ENCODE measurements around the gene CFL2. TPM values are rescaled to one million over a fixed set of nuclear protein-coding genes. Genes with fewer than 3 reads are reported as not detected.
"Not testable (repeated sequence)": the region's sequence is repeated elsewhere in the genome, so short reads cannot be mapped to it uniquely, and the experiment has no call there.

Gene CFL2
- total and polyA plus RNA-seq, 8 donors = 22.0 to 214 (median 43.0) TPM

- H3K36me3 ChIP-seq = no peaks in the 10 kb centered on the region
- DNase-seq = no peak
- 49 to 75% (median 62%) methylated on average over 1 of the region's 1 CpG for WGBS, 5 donors
Observed at GRCh38 chr14:34741840-34742239, 27.4 kb upstream of the CFL2 start.

GRCh38 chr14:34740139-34740538 lies 25.7 kb upstream of the CFL2 start:
- H3K27me3 ChIP-seq; H3K9me3 ChIP-seq; H3K36me3 ChIP-seq; H3K4me3 ChIP-seq; DNase-seq; H3K4me1 ChIP-seq; intact Hi-C loops (cut with DNase I; ENCODE audit: low total_unique reads); H3K27ac ChIP-seq: not testable (repeated sequence)
- WGBS, 5 donors = 68 to 81% (median 77%) methylated on average over 6 of the region's 6 CpGs

More at GRCh38 chr14:34741840-34742239, 27.4 kb upstream of the CFL2 start:
- Histone ChIP-seq H3K27me3 (no peaks in the 10 kb centered on the region), H3K27ac (no peak overlapping the region), H3K9me3 (peaks cover 0 to 3% (median 0%) of the 10 kb centered on the region in 4 donors), H3K4me3 (no peak overlapping the region), H3K4me1 (no peaks in the 10 kb centered on the region)
- TF ChIP-seq POLR2AphosphoS5 (IDR thresholded peaks at IDR 0.05) (no peak), EP300 (IDR thresholded peaks at IDR 0.05) (no peak), CTCF (IDR thresholded peaks at IDR 0.05) (no peak), POLR2A (IDR thresholded peaks at IDR 0.05) (no peak)
- intact Hi-C loops (cut with DNase I; ENCODE audit: low total_unique reads) = no loop called here

GRCh38 chr14:34737079-34737478 lies 22.7 kb upstream of the CFL2 start:
- H3K4me1 ChIP-seq; H3K27me3 ChIP-seq; H3K4me3 ChIP-seq; DNase-seq; H3K9me3 ChIP-seq; intact Hi-C loops (cut with DNase I; ENCODE audit: low total_unique reads); H3K27ac ChIP-seq; H3K36me3 ChIP-seq: not testable (repeated sequence)
- WGBS, 5 donors = 64 to 95% (median 91%) methylated on average over 3 to 4 of the region's 4 CpGs

GRCh38 chr14:34733245-34733644 lies 18.9 kb upstream of the CFL2 start:
- H3K27me3 ChIP-seq = no peaks in the 10 kb centered on the region
- no peaks in the 10 kb centered on the region for H3K36me3 ChIP-seq
- no peaks in the 10 kb centered on the region for H3K9me3 ChIP-seq
- no peaks in the 10 kb centered on the region for H3K4me1 ChIP-seq
- no peak overlapping the region for H3K27ac ChIP-seq
- intact Hi-C loops (cut with DNase I; ENCODE audit: low total_unique reads) = no loop called here
- 41 to 61% (median 48%) methylated on average over 3 of the region's 3 CpGs for WGBS, 5 donors
- TF ChIP-seq POLR2AphosphoS5 (IDR thresholded peaks at IDR 0.05) = no peak
- no peak for TF ChIP-seq CTCF (IDR thresholded peaks at IDR 0.05)
- no peak for TF ChIP-seq EP300 (IDR thresholded peaks at IDR 0.05)
- TF ChIP-seq POLR2A (IDR thresholded peaks at IDR 0.05) = no peak
- no peak overlapping the region for H3K4me3 ChIP-seq
- no peak for DNase-seq

- no peak for DNase-seq
- H3K27me3 ChIP-seq = no peaks in the 10 kb centered on the region
- H3K4me1 ChIP-seq = no peaks in the 10 kb centered on the region
- no peak overlapping the region for H3K4me3 ChIP-seq
- TF ChIP-seq CTCF (IDR thresholded peaks at IDR 0.05) (no peak), POLR2A (IDR thresholded peaks at IDR 0.05) (no peak), POLR2AphosphoS5 (IDR thresholded peaks at IDR 0.05) (no peak), EP300 (IDR thresholded peaks at IDR 0.05) (no peak)
- 47 to 72% (median 63%) methylated on average over 4 of the region's 4 CpGs for WGBS, 5 donors
- H3K36me3 ChIP-seq = no peaks in the 10 kb centered on the region
- intact Hi-C loops (cut with DNase I; ENCODE audit: low total_unique reads) = no loop called here
- no peak overlapping the region for H3K27ac ChIP-seq
- H3K9me3 ChIP-seq = no peaks in the 10 kb centered on the region
Observed at GRCh38 chr14:34732802-34733201, 18.4 kb upstream of the CFL2 start.
